K562 (cell line): ENCODE measurements around the gene LSM14B. TPM values are rescaled to one million over a fixed set of nuclear protein-coding genes. Genes with fewer than 3 reads are reported as not detected.

ENCODE experiments used
- ETV1 ChIP-seq: fragments of 450-650 bp; conservative IDR thresholded peaks from 2 replicates; pipeline ENCODE4 v1.6.1; 2016; ENCODE audit warnings: missing genetic modification characterization, control low read depth, low read depth, missing compliant biosample characterization
- NCOA2 ChIP-seq, 2 experiments: fragments of 450-650 bp; IDR thresholded peaks; 2 replicates each; pipeline ENCODE4 v1.6.1; 2018; ENCODE audit warnings: mild to moderate bottlenecking in 2 of 2, moderate library complexity in 1 of 2; ENCODE audit not compliant: partially characterized antibody in 2 of 2
- POLR2H ChIP-seq: IDR thresholded peaks from 2 replicates; pipeline ENCODE4 v1.6.1; 2016; ENCODE audit warnings: missing genetic modification characterization, low read depth, mild to moderate bottlenecking, control low read depth, missing compliant biosample characterization, moderate library complexity
- SRSF9 ChIP-seq: fragments of 200-400 bp; formaldehyde crosslinking; IDR thresholded peaks from 2 replicates; pipeline ENCODE4 v1.6.1; 2017; ENCODE audit warnings: low read depth, low read length, borderline replicate concordance
- TCF3 ChIP-seq: sonication (generic); formaldehyde crosslinking; IDR thresholded peaks from 2 replicates; pipeline ENCODE4 v1.4.0; 2020; ENCODE audit warnings: mild to moderate bottlenecking, missing genetic modification reagents
- TEAD1 ChIP-seq, 2 experiments: fragments of 450-650 bp in 1 of 2; sonication (generic) in 1 of 2; formaldehyde crosslinking; IDR thresholded peaks; 2 replicates each; pipeline versions ENCODE4 v1.4.0 to v1.8.0; 2020 to 2022; ENCODE audit warnings: mild to moderate bottlenecking in 2 of 2, missing genetic modification reagents in 1 of 2
- ZFP36 ChIP-seq: fragments of 150-350 bp; IDR thresholded peaks from 2 replicates; pipeline ENCODE4 v1.6.1; 2018; ENCODE audit warnings: low read length, low read depth; ENCODE audit not compliant: partially characterized antibody
- ZSCAN29 ChIP-seq: fragments of 450-650 bp; IDR thresholded peaks from 2 replicates; pipeline ENCODE4 v1.6.1; 2017
- polyA plus RNA-seq, 8 experiments: library from polyadenylated mRNA; depleted of rRNA in 4 of 8; stranded (reverse) in 5 of 8; unstranded in 3 of 8; fragments of >200 nt; fragmentation: Nextera tagmentation in 2 of 8; fragmentation: Illumina TruSeq in 1 of 8; extraction: Ambion mirVana in 2 of 8; extraction: Trizol in 1 of 8; gene quantifications; 2 replicates each; pipeline versions ENCODE4 v1.2.1 to v1.2.3, GENCODE V29; 2011 to 2014; ENCODE audit warnings: inconsistent platforms in 1 of 8, missing spikeins in 1 of 8
- total RNA-seq, 7 experiments: library from RNA; depleted of rRNA in 6 of 7; stranded (reverse); fragments of >200 nt in 6 of 7; fragmentation: Illumina TruSeq in 2 of 7; extraction: Trizol in 2 of 7; gene quantifications; 2 replicates each; pipeline versions ENCODE4 v1.2.1 to v1.2.3, GENCODE V29; 2011 to 2021; ENCODE audit warnings: low replicate concordance in 1 of 7
- TF ChIP-seq, protein P1 (sequence below): fragments of 250-450 bp; sonication (Bioruptor Pico); IDR thresholded peaks from 2 replicates; pipeline ENCODE4 v1.4.0; 2020; ENCODE audit warnings: borderline replicate concordance
- TF ChIP-seq, protein P2 (sequence below): fragments of 450-650 bp; IDR thresholded peaks from 2 replicates; pipeline ENCODE4 v1.7.1; 2018; ENCODE audit warnings: mild to moderate bottlenecking, low read depth; ENCODE audit not compliant: partially characterized antibody
- TF ChIP-seq, protein P3 (sequence below), 2 experiments: fragments of 450-650 bp in 1 of 2; IDR thresholded peaks; 2 replicates each; pipeline ENCODE4 v1.6.1; 2011 to 2017; ENCODE audit warnings: low read depth in 2 of 2, antibody characterized with exemption in 1 of 2, borderline replicate concordance in 1 of 2, low read length in 1 of 2, mild to moderate bottlenecking in 1 of 2, mixed read lengths in 1 of 2; ENCODE audit not compliant: control insufficient read depth in 1 of 2
- TF ChIP-seq, protein P4 (sequence below): sonication (generic); formaldehyde crosslinking; IDR thresholded peaks from 2 replicates; pipeline ENCODE4 v1.8.0; 2022; ENCODE audit warnings: missing genetic modification reagents, mild to moderate bottlenecking, borderline replicate concordance

The LSM14B gene
- total and polyA plus RNA-seq, 9 of the 15 experiments (the other 6 are each of a cell fraction or from before 2014, with no cell fraction given), result 0.66 to 36.0 (median 20.2) TPM

DNA sequence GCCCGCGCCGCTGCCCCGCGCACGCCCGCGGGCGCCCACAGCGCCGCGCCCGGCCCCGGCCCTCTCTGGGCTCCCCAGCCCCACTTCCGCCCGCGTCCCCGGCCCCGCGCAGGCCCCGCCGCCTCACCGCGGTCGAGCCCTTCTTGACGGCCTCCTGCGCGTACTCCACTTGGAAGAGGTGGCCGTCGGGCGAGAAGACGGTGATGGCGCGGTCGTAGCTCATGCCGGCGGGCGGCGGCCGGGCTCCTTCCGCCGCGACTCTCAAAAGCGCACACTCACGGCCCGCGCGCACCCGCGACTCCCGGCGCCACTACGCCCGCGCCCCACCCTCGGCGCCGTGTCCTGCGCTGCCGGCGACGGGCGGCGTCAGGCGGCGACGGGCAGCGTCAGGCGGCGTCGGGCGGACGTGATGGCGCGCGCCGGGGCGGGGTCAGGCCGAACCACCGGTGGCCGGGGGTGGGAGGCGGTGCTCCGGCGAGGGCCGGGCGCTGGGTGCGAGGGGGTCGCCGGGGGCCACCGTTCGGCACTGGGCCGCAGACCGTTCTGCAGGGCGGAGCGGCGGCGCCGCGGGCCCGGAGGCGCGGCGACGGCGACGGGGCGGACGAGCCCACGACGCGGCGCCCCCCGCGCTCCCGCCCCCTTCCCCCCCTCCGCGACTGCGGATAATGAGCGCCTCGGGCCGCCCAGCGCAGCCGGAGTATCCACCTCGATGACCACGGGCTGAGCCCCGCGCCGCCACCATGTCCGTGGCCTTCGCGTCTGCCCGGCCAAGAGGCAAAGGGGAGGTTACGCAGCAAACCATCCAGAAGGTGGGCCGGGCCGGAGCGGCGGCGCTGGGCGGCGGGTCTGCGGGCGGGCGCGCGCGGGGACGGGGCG lies 21.0 kb downstream of the LSM14B start, which contains the start of the genes PSMA7 and SS18L1 (continued):
- TF ChIP-seq, protein P1, sequence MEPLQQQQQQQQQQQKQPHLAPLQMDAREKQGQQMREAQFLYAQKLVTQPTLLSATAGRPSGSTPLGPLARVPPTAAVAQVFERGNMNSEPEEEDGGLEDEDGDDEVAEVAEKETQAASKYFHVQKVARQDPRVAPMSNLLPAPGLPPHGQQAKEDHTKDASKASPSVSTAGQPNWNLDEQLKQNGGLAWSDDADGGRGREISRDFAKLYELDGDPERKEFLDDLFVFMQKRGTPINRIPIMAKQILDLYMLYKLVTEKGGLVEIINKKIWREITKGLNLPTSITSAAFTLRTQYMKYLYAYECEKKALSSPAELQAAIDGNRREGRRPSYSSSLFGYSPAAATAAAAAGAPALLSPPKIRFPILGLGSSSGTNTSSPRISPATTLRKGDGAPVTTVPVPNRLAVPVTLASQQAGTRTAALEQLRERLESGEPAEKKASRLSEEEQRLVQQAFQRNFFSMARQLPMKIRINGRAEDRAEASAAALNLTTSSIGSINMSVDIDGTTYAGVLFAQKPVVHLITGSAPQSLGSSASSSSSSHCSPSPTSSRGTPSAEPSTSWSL (CRISPR knock-in tag), result no peak
- TF ChIP-seq SRSF9 (no peak), ZSCAN29 (no peak), TCF3 (no peak), NCOA2 (IDR thresholded peaks at IDR 0.05; ENCODE audit: partially characterized antibody in 2 of 2) (no peak), POLR2H (tag) (no peak; the same call in 1 of the 2 replicates), ETV1 (tag) (no peak), ZFP36 (no peak), TEAD1 (CRISPR knock-in tag; IDR thresholded peaks at IDR 0.05) (no peak)
- TF ChIP-seq, protein P2, sequence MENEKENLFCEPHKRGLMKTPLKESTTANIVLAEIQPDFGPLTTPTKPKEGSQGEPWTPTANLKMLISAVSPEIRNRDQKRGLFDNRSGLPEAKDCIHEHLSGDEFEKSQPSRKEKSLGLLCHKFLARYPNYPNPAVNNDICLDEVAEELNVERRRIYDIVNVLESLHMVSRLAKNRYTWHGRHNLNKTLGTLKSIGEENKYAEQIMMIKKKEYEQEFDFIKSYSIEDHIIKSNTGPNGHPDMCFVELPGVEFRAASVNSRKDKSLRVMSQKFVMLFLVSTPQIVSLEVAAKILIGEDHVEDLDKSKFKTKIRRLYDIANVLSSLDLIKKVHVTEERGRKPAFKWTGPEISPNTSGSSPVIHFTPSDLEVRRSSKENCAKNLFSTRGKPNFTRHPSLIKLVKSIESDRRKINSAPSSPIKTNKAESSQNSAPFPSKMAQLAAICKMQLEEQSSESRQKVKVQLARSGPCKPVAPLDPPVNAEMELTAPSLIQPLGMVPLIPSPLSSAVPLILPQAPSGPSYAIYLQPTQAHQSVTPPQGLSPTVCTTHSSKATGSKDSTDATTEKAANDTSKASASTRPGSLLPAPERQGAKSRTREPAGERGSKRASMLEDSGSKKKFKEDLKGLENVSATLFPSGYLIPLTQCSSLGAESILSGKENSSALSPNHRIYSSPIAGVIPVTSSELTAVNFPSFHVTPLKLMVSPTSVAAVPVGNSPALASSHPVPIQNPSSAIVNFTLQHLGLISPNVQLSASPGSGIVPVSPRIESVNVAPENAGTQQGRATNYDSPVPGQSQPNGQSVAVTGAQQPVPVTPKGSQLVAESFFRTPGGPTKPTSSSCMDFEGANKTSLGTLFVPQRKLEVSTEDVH, result no peak
- TF ChIP-seq, protein P3, sequence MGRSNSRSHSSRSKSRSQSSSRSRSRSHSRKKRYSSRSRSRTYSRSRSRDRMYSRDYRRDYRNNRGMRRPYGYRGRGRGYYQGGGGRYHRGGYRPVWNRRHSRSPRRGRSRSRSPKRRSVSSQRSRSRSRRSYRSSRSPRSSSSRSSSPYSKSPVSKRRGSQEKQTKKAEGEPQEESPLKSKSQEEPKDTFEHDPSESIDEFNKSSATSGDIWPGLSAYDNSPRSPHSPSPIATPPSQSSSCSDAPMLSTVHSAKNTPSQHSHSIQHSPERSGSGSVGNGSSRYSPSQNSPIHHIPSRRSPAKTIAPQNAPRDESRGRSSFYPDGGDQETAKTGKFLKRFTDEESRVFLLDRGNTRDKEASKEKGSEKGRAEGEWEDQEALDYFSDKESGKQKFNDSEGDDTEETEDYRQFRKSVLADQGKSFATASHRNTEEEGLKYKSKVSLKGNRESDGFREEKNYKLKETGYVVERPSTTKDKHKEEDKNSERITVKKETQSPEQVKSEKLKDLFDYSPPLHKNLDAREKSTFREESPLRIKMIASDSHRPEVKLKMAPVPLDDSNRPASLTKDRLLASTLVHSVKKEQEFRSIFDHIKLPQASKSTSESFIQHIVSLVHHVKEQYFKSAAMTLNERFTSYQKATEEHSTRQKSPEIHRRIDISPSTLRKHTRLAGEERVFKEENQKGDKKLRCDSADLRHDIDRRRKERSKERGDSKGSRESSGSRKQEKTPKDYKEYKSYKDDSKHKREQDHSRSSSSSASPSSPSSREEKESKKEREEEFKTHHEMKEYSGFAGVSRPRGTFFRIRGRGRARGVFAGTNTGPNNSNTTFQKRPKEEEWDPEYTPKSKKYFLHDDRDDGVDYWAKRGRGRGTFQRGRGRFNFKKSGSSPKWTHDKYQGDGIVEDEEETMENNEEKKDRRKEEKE (IDR thresholded peaks at IDR 0.05; ENCODE audit: borderline replicate concordance in 1 of 2, control insufficient read depth in 1 of 2, low read depth in 2 of 2, low read length in 1 of 2), result no peak
- TF ChIP-seq, protein P4, sequence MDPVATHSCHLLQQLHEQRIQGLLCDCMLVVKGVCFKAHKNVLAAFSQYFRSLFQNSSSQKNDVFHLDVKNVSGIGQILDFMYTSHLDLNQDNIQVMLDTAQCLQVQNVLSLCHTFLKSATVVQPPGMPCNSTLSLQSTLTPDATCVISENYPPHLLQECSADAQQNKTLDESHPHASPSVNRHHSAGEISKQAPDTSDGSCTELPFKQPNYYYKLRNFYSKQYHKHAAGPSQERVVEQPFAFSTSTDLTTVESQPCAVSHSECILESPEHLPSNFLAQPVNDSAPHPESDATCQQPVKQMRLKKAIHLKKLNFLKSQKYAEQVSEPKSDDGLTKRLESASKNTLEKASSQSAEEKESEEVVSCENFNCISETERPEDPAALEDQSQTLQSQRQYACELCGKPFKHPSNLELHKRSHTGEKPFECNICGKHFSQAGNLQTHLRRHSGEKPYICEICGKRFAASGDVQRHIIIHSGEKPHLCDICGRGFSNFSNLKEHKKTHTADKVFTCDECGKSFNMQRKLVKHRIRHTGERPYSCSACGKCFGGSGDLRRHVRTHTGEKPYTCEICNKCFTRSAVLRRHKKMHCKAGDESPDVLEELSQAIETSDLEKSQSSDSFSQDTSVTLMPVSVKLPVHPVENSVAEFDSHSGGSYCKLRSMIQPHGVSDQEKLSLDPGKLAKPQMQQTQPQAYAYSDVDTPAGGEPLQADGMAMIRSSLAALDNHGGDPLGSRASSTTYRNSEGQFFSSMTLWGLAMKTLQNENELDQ (CRISPR knock-in tag), result no peak
